GM19452 (cell line): ENCODE measurements around the gene RIOK3.
A peak's percentile ranks its signal among the peaks of the same experiment; 100 is the strongest.
"Not testable (repeated sequence)": the region's sequence is repeated elsewhere in the genome, so short reads cannot be mapped to it uniquely, and the experiment has no call there.

Experiments used
- ATAC-seq: cut with Tn5 transposase; IDR thresholded peaks from one replicate; pipeline ENCODE4 v1.9.1; 2021; ENCODE audit not compliant: unreplicated experiment

The RIOK3 gene

GRCh38 chr18:23452728-23453679, at the start of gene RIOK3:
Gene RIOK3, plus strand, starts transcription at chr18:23453287. Its CDS starts 153 bp downstream, at chr18:23453440.
- peak; percentile 96 for ATAC-seq

GRCh38 chr18:23403310-23403709, 49.8 kb upstream of the RIOK3 start:
- no peak for ATAC-seq

- no peak for ATAC-seq
Observed at GRCh38 chr18:23405636-23406035, 47.5 kb upstream of the RIOK3 start.

GRCh38 chr18:23406271-23406787, 46.8 kb upstream of the RIOK3 start:
- no peak for ATAC-seq

GRCh38 chr18:23412351-23412964, 40.6 kb upstream of the RIOK3 start:
- no peak for ATAC-seq

GRCh38 chr18:23415515-23415914, 37.6 kb upstream of the RIOK3 start:
- ATAC-seq, result no peak

GRCh38 chr18:23416298-23416697, 36.8 kb upstream of the RIOK3 start:
- no peak for ATAC-seq

- ATAC-seq, result no peak
Observed at GRCh38 chr18:23421277-23421676, 31.8 kb upstream of the RIOK3 start.

GRCh38 chr18:23422751-23423418, 30.2 kb upstream of the RIOK3 start:
- peak; percentile 93 for ATAC-seq

- ATAC-seq, result no peak
Observed at GRCh38 chr18:23424616-23425015, 28.5 kb upstream of the RIOK3 start.

GRCh38 chr18:23428821-23429220, 24.3 kb upstream of the RIOK3 start:
- ATAC-seq, result no peak

GRCh38 chr18:23429538-23429937, 23.5 kb upstream of the RIOK3 start:
- not testable (repeated sequence) for ATAC-seq

GRCh38 chr18:23433360-23433759, 19.7 kb upstream of the RIOK3 start:
- ATAC-seq, result no peak

- ATAC-seq, result peak; percentile 99
Observed at GRCh38 chr18:23437357-23438045, 15.6 kb upstream of the RIOK3 start.

- ATAC-seq, result no peak
Observed at GRCh38 chr18:23438046-23438377, 15.1 kb upstream of the RIOK3 start.

- ATAC-seq, result no peak
Observed at GRCh38 chr18:23438608-23439366, 14.3 kb upstream of the RIOK3 start.

GRCh38 chr18:23440131-23440530, 13.0 kb upstream of the RIOK3 start:
- no peak for ATAC-seq

- no peak for ATAC-seq
Observed at GRCh38 chr18:23442958-23443357, 10.1 kb upstream of the RIOK3 start.

GRCh38 chr18:23448291-23448690, 4.8 kb upstream of the RIOK3 start:
- no peak for ATAC-seq

GRCh38 chr18:23450022-23450421, 3.1 kb upstream of the RIOK3 start:
- no peak for ATAC-seq
